Adrenal gland (tissue), 5 donors: ENCODE results near the gene KRTAP1-3.
"Not testable (repeated sequence)": the region's sequence is repeated elsewhere in the genome, so short reads cannot be mapped to it uniquely, and the experiment has no call there.

ENCODE experiments used
- POLR2A ChIP-seq, 2 donors: fragments of 450-650 bp; IDR thresholded peaks; one replicate each; pipeline ENCODE4 v1.6.1; 2017; ENCODE audit warnings: antibody characterized with exemption in 2 of 2, mild to moderate bottlenecking in 2 of 2, moderate library complexity in 1 of 2
- TF ChIP-seq, protein P1 (sequence below), 6 experiments: fragments of 450-650 bp in 4 of 6; fragments of 200-600 bp in 2 of 6; sonication (generic) in 1 of 6; IDR thresholded peaks; 1 replicate in 5 of 6; 2 replicates in 1 of 6; pipeline versions ENCODE4 v1.5.1 to v1.8.0; 2016 to 2021; ENCODE audit warnings: antibody characterized with exemption in 6 of 6, mild to moderate bottlenecking in 2 of 6, moderate library complexity in 1 of 6
- donor health status: DM: no; HTN: no; CAD: no.

DNA sequence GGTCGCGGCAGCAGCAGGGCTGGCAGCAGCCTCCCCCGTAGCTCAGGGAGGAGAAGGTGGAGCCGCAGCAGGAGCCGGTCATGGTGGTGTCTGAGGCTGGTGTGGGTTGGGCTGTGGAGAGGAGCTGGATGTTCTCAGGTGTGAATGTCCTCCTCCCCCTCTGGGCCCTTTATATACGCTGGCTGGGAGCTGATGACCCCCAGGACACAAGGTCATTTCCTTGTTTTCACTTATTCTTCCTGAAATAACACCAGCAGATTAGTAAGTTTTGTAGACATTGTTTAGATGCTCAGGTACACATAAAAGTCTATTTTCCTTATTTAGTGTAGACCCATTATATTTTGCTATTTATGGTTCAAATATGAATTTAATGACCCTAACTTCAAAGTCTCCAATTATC is 20.5 kb upstream of the KRTAP1-3 start, which contains the start of gene KRTAP2-2:
- TF ChIP-seq, protein P1, sequence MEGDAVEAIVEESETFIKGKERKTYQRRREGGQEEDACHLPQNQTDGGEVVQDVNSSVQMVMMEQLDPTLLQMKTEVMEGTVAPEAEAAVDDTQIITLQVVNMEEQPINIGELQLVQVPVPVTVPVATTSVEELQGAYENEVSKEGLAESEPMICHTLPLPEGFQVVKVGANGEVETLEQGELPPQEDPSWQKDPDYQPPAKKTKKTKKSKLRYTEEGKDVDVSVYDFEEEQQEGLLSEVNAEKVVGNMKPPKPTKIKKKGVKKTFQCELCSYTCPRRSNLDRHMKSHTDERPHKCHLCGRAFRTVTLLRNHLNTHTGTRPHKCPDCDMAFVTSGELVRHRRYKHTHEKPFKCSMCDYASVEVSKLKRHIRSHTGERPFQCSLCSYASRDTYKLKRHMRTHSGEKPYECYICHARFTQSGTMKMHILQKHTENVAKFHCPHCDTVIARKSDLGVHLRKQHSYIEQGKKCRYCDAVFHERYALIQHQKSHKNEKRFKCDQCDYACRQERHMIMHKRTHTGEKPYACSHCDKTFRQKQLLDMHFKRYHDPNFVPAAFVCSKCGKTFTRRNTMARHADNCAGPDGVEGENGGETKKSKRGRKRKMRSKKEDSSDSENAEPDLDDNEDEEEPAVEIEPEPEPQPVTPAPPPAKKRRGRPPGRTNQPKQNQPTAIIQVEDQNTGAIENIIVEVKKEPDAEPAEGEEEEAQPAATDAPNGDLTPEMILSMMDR (IDR thresholded peaks at IDR 0.05), result not testable (repeated sequence)
- TF ChIP-seq POLR2A (IDR thresholded peaks at IDR 0.05), result not testable (repeated sequence)
